Posterior vena cava (tissue), 2 donors: Measurements from ENCODE around the gene ULBP1. TPM values are rescaled to one million over a fixed set of nuclear protein-coding genes. Genes with fewer than 3 reads are reported as not detected.
"Not testable (repeated sequence)": the region's sequence is repeated elsewhere in the genome, so short reads cannot be mapped to it uniquely, and the experiment has no call there.

Source experiments
- DNase-seq: peaks from one replicate; pipeline ENCODE4 v3.0.0-alpha.2; 2020; ENCODE audit warnings: low spot score
- intact Hi-C, 2 donors: fragments of 100-400 bp; cut with DNase I; formaldehyde crosslinking; loops; one replicate each; pipeline versions ENCODE4 v1.14.1 to v1.14.2; 2022 to 2023
- total RNA-seq, 2 donors: library from RNA; stranded (reverse); fragmentation: NEBNext Ultra II Directional; extraction: Animal tissue kit (Norgen Biotek cat#: 25700); gene quantifications; one replicate each; pipeline ENCODE4 v1.2.1, GENCODE V29; 2021
- donor health status: DM: yes; HTN: yes; CAD: no.
- donor health status: DM: yes; HTN: yes; CAD: no.

ULBP1 gene
- total RNA-seq, 2 donors from 2014 or later = 0.19 TPM; not detected in 1

GRCh38 chr6:149965194-149966020 is 1.7 kb downstream of the ULBP1 start:
- intact Hi-C loops = loop anchor here in 1 of 2 donors (1.0 kb wide), 1 partner anchor 39 kb away; no protein-coding TSS in a partner anchor
- DNase-seq = no peak

- DNase-seq, intact Hi-C loops: not testable (repeated sequence)
Measured at GRCh38 chr6:149966319-149966718, 2.6 kb downstream of the ULBP1 start.

- no peak for DNase-seq
- intact Hi-C loops = no loop called here
Measured at GRCh38 chr6:149967591-149967990, 3.8 kb downstream of the ULBP1 start.

GRCh38 chr6:149967999-149968398 is 4.3 kb downstream of the ULBP1 start:
- intact Hi-C loops, DNase-seq: not testable (repeated sequence)

GRCh38 chr6:149968909-149969308 is 5.2 kb downstream of the ULBP1 start:
- intact Hi-C loops, DNase-seq: not testable (repeated sequence)

- DNase-seq = peak; percentile 49
- intact Hi-C loops = no loop called here
Measured at GRCh38 chr6:149969635-149970034, 5.9 kb downstream of the ULBP1 start.

- intact Hi-C loops, DNase-seq: not testable (repeated sequence)
Measured at GRCh38 chr6:149974394-149974793, 10.7 kb downstream of the ULBP1 start.

GRCh38 chr6:149974825-149975224 is 11.1 kb downstream of the ULBP1 start:
- DNase-seq = no peak
- intact Hi-C loops = no loop called here

- no peak for DNase-seq
- intact Hi-C loops = no loop called here
Measured at GRCh38 chr6:149975400-149975799, 11.7 kb downstream of the ULBP1 start.

- no peak for DNase-seq
- intact Hi-C loops = no loop called here
Measured at GRCh38 chr6:149977221-149977620, 13.5 kb downstream of the ULBP1 start.

- intact Hi-C loops = no loop called here
- peak; percentile 48 for DNase-seq
Measured at GRCh38 chr6:149978610-149979009, 14.9 kb downstream of the ULBP1 start.

- DNase-seq = peak; percentile 5
- intact Hi-C loops = no loop called here
Measured at GRCh38 chr6:149979293-149979692, 15.6 kb downstream of the ULBP1 start.

GRCh38 chr6:149983145-149983544 is 19.4 kb downstream of the ULBP1 start:
- intact Hi-C loops = no loop called here
- peak; percentile 58 for DNase-seq

GRCh38 chr6:149984773-149985172 is 21.0 kb downstream of the ULBP1 start:
- intact Hi-C loops = no loop called here
- peak; percentile 62 for DNase-seq

GRCh38 chr6:149985481-149985937 is 21.8 kb downstream of the ULBP1 start:
- intact Hi-C loops = no loop called here

GRCh38 chr6:149987602-149988107 is 23.9 kb downstream of the ULBP1 start:
- intact Hi-C loops = no loop called here
- no peak for DNase-seq

More at GRCh38 chr6:149985481-149985937, 21.8 kb downstream of the ULBP1 start:
- peak; percentile 37 for DNase-seq

GRCh38 chr6:149988550-149989346 is 25.0 kb downstream of the ULBP1 start:
- intact Hi-C loops = no loop called here
- DNase-seq = peak; percentile 43

- peak; percentile 64 for DNase-seq
- intact Hi-C loops = no loop called here
Measured at GRCh38 chr6:149990212-149990660, 26.5 kb downstream of the ULBP1 start.

- intact Hi-C loops = no loop called here
- DNase-seq = peak; percentile 79
Measured at GRCh38 chr6:149990661-149991471, 27.1 kb downstream of the ULBP1 start.
